ENCODE measurements around the gene UNC93B1. TPM values are rescaled to one million over a fixed set of nuclear protein-coding genes. Genes with fewer than 3 reads are reported as not detected.

UNC93B1 gene
- total and polyA plus RNA-seq, 2 of the 8 experiments (the other 6 are each of a cell fraction or from before 2014, with no cell fraction given) = 18.9 to 34.3 TPM

- no peak overlapping the region for H2AK5ac ChIP-seq (ENCODE audit: low read depth, low read length)
- no peak overlapping the region for H4K91ac ChIP-seq (replicated peaks; ENCODE audit: insufficient read length, low read length)
Observed at GRCh38 chr11:67999704-68000103, 4.2 kb downstream of the UNC93B1 start.

More at GRCh38 chr11:67999704-68000103, 4.2 kb downstream of the UNC93B1 start:
- Histone ChIP-seq H3K18ac (ENCODE audit: extremely low read depth, low read length) (no peak overlapping the region), H3K79me2 (ENCODE audit: control insufficient read depth in 1 of 2, insufficient read depth in 2 of 2, low read length in 2 of 2) (no peaks in the 10 kb centered on the region), H2BK15ac (ENCODE audit: low read length) (no peak overlapping the region), H2BK120ac (replicated peaks; ENCODE audit: low read depth, low read length) (no peak overlapping the region), H4K8ac (ENCODE audit: extremely low read depth, insufficient read depth, low read length) (peak overlapping the region; percentile 12; the same call in 1 of the 2 replicates), H3K56ac (replicated peaks; ENCODE audit: insufficient read length, low read depth, low read length) (no peak overlapping the region), H2BK20ac (ENCODE audit: low read length) (no peak overlapping the region), H3K9me3 (ENCODE audit: insufficient read depth in 2 of 2, low read depth in 1 of 2, low read length in 1 of 2) (no peaks in the 10 kb centered on the region), H3K4me1 (replicated peaks in 1 of 4; ENCODE audit: control insufficient read depth in 3 of 4, insufficient read depth in 4 of 4, low read length in 3 of 4) (peaks cover 0 to 17% (median 11%) of the 10 kb centered on the region in 4 experiments; a peak in 6 of 7 replicates), H3K36me3 (ENCODE audit: control insufficient read depth in 2 of 4, insufficient read depth in 4 of 4, low read length in 3 of 4) (no peaks in the 10 kb centered on the region), H3K27ac (ENCODE audit: low read depth, low read length) (no peak overlapping the region), H4K5ac (ENCODE audit: insufficient read length, low read depth, low read length) (no peak overlapping the region), H3K27me3 (replicated peaks in 1 of 4; ENCODE audit: control insufficient read depth in 3 of 4, extremely low read depth in 1 of 4, insufficient read depth in 3 of 4, low read length in 3 of 4) (peaks cover 0 to 5% (median under 1%) of the 10 kb centered on the region in 4 experiments; a peak in 2 of 7 replicates), H3K23ac (ENCODE audit: insufficient read length) (no peak overlapping the region), H3K14ac (ENCODE audit: insufficient read length) (no peak overlapping the region), H2BK5ac (ENCODE audit: low read depth, low read length) (no peak overlapping the region), H2AFZ (ENCODE audit: low read length) (no peak overlapping the region), H2BK12ac (ENCODE audit: low read depth, low read length) (no peak overlapping the region), H3K4me3 (ENCODE audit: extremely low read depth in 1 of 4, insufficient read depth in 2 of 4, low read depth in 3 of 4, low read length in 4 of 4) (no peak overlapping the region), H3K4ac (replicated peaks; ENCODE audit: insufficient read length, low read depth, low read length) (no peak overlapping the region), H4K20me1 (replicated peaks in 1 of 2; ENCODE audit: control insufficient read depth in 1 of 2, insufficient read depth in 2 of 2, low read length in 2 of 2) (peaks cover 0 to 2% of the 10 kb centered on the region in 2 experiments), H3K9ac (replicated peaks in 1 of 4; ENCODE audit: extremely low read depth in 1 of 4, low read depth in 3 of 4, low read length in 3 of 4) (no peak overlapping the region), H3K79me1 (ENCODE audit: low read depth, low read length) (no peaks in the 10 kb centered on the region), H3K4me2 (ENCODE audit: insufficient read depth in 1 of 2, low read depth in 2 of 2, low read length in 2 of 2) (no peak overlapping the region), H3K23me2 (ENCODE audit: low read depth, low read length) (peaks cover 14% of the 10 kb centered on the region)
- POLR2A ChIA-PET (ENCODE audit: partially characterized antibody) = interaction anchor here (0.8 kb wide), 1 partner anchor 11 kb away, joined by 3 read pairs; the partner anchor contains the start of gene ALDH3B1
- TF ChIP-seq SAP30 (IDR thresholded peaks at IDR 0.05; ENCODE audit: insufficient read depth, insufficient replicate concordance, low read length) (no peak), SP1 (IDR thresholded peaks at IDR 0.05; ENCODE audit: low read depth, low read length) (no peak), SRF (IDR thresholded peaks at IDR 0.05; ENCODE audit: low read depth, low read length) (no peak), NRF1 (IDR thresholded peaks at IDR 0.05; ENCODE audit: low read depth, low read length) (no peak), CREB1 (IDR thresholded peaks at IDR 0.05) (no peak), JUND (IDR thresholded peaks at IDR 0.05; ENCODE audit: low read length) (no peak)
- TF ChIP-seq, protein P1, sequence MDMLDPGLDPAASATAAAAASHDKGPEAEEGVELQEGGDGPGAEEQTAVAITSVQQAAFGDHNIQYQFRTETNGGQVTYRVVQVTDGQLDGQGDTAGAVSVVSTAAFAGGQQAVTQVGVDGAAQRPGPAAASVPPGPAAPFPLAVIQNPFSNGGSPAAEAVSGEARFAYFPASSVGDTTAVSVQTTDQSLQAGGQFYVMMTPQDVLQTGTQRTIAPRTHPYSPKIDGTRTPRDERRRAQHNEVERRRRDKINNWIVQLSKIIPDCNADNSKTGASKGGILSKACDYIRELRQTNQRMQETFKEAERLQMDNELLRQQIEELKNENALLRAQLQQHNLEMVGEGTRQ (IDR thresholded peaks at IDR 0.05; ENCODE audit: low read length) = no peak
- no peak for FAIRE-seq
- 95% methylated on average over 4 of the region's 5 CpGs; no CpG with 5 or more reads in 1 of the 2 experiments for WGBS, 2 experiments (ENCODE audit: extremely low coverage in 1 of 2, insufficient coverage in 1 of 2, insufficient read length in 1 of 2, insufficient replicate concordance in 2 of 2, low coverage in 1 of 2, low lambda C conversion rate in 2 of 2, missing lambda C conversion rate in 1 of 2)
- CTCF ChIA-PET (ENCODE audit: partially characterized antibody) = interaction anchor here (0.6 to 3.9 kb wide), 3 partner anchors 10 to 35 kb away, joined by 3 to 20 read pairs (median 4); partner anchors contain the start of gene ALDH3B1
- no peak for DNase-seq (ENCODE audit: low read depth in 1 of 2, low spot score in 2 of 2)

All from H1 (cell line).